Endothelial cell of hepatic sinusoid (primary cell): Measurements from ENCODE around the gene LALBA.
"Not testable (repeated sequence)": the region's sequence is repeated elsewhere in the genome, so short reads cannot be mapped to it uniquely, and the experiment has no call there.

Experiments used
- in situ Hi-C: cut with HindIII; loops from 2 replicates; pipeline ENCODE4 v1.10.0; 2017; ENCODE audit warnings: low sequenced_read_pairs

Gene LALBA

DNA sequence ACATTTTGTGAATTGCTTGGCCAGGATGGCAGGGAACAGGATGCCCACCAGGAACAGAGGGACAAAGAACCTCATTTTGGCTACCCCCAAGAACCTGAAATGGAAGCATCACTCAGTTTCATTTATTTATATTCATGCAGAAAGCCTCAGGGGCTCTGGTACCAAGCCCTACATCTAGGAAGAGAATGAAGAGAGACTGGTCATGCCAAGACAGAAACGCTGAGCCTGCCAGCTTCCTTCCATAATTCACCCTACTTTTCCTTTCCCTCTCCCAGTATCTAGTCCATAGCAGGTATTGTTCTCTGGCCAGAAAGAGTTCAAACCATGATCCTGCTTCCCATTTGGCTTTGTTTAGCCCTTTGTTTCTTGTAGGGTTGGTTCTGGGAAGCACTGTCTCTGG lies at the start of gene LALBA:
LALBA (minus strand) TSS at position 101 of the 400 bp plus-strand sequence; CDS start at position 75, 26 bp downstream.
- in situ Hi-C loops = no loop called here

DNA sequence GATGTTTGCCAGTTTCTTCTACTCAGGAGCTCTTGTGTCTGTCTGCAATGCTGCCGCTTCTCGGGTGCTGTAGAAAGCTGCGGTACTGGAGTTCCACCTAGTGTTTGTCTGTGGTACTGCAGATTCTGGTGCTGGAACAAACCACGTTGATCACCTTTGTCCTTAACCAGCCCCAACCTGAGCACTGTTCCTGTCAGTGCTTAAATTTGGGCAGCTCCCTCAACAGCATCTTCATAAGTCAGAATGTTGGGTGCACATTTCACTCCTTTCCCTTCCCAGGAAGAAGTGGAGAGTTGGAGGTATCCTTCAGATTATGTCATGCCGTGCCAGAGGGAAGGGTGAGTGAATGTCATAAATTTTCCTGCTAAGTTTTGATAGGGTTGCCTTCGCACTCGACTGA lies 48.7 kb upstream of the LALBA start:
- in situ Hi-C loops = no loop called here

DNA sequence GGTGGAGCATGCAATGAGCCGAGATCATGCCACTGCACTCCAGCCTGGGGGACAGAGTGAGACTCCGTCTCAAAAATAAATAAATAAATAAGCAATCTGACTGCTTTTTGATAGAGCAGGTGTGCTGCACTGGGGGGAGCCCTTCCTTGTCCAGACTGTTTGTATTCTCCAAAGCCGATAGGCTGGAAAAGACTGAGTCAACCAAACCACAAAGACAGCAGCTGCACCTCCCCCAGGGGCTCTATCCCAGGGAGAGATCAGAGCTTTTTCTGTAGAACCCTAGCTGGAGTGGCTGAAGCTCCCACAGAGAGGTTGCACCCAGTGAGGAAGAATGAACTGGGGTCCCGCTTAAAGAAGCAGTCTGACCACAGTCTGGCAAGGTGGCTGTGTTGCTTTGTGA lies 45.8 kb upstream of the LALBA start:
- in situ Hi-C loops = no loop called here

DNA sequence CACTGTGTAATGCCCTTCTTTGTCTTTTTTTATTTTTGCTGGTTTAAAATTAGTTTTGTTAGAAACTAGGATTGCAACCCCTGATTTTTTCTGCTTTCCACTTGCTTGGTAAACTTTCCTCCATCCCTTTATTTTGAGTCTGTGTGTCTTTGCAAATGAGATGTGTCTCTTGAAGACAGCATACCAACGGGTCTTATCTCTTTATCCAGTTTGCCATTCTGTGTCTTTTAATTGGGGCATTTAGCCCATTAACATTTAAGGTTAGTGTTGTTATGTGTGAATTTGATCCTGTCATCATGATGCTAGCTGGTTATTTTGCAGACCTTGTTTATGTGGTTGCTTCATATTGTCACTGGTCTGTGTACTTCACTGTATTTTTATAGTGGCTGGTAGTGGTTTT lies 43.5 kb upstream of the LALBA start:
- in situ Hi-C loops = no loop called here

DNA sequence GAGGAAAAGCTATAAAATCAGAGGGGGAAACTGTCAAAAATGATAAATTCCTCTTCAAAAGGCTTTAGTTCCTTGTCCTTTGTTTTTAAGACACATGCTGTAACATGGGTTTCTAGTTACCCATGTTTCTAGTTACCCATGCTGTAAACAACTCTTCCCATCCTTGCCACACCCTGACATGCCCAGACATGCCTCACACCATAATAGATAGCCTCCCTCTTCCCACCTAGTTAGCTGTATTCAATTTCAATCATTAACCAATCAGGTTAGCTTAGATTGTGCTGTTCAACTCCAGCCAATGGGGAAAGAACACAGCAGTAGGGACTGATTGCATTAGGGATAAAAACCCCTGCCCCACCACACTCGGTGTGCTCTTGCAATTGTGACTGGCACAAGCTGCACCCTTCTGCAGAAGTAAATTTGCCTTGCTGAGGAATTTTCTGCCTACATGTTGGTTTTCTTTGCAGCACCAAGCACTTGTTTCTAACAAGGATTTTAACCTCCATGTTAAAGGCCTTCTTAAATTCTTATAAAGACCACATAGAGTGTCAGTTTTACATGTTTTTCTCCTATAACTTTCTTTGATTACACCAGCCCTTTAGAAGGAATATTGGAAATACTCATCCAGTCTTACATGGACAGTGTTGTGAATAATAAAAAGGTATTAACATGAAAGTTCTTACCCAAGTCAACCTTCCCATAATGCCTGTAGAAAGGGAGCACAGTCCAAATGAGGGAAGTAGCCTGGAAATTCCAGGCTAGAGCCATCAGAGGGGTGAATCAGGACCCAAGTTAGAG lies 32.5 kb upstream of the LALBA start:
- in situ Hi-C loops = no loop called here

DNA sequence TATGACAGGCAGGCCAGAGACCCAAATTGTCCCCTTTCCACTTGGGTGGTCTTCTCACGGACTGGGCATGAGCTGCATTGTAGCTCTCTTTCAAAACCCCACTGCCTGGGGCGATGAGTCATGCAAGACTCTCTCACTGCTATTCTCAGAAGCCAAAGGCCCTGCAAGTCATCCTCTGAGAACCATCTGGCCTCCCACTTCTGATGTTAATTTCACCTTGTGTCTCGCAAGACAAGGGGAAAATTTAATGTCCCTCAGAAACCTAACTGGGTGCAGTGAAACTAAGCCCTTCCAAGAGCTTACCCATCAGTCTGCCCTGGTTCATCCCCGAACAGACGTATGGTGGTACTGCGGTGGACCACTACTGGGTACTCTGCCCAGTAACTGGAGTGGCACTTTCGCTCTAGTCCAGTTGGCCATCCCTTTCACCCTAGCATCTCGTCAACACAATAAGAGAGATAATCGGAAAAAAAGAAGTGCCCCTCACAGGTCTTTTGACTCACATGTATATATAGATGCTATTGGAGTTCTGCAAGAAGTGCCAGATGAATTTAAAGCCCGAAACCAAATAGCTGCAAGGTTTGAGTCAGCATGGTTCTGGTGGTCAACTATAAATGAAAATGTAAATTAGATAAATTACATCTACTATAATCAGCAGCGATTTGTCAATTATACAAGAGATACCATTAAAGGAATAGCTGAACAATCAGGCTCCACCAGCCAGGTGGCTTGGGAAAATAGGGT lies 31.3 kb upstream of the LALBA start:
- in situ Hi-C loops = no loop called here

DNA sequence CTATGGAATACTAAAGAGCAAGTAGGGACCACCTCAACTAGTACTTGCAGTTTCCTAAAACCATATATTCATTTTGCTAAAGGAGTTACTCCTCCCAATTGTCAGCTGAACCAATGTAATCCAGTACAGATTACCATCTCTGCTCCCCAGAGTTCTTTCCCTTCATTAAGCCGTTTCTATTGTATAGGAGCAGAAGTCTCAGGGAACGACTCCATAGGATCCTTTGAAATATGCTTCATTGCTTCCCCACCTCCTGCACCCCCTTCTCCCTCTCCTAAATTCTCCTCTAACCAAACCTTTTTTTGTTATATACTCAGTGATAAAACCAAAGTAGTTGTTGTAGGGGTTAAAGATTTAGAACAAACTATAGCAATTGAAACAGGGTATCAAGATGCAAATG lies 30.7 kb upstream of the LALBA start:
- in situ Hi-C loops = no loop called here

DNA sequence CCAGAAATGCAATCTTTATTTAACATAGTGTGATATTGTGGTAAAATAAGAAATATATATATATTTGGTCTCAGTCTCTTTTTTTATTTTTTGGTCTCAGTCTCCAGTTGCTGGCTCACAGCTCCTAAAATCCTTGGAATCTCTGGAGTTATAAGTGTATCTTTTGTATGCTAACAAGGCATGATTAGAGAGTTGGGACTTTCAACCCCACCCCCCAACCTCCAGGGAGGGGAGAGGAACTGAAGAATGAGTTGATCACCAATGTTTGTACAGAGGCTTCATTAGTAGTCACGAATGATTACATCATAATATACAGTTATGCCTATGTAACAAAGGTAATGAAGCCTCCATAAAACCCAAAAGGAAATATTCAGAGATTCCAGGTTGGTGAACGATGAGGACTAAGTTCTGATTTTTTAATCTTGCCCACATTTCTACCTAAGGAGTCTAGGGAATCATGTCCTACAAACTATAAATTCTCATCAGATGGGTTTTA lies 22.8 kb upstream of the LALBA start:
- in situ Hi-C loops = no loop called here

DNA sequence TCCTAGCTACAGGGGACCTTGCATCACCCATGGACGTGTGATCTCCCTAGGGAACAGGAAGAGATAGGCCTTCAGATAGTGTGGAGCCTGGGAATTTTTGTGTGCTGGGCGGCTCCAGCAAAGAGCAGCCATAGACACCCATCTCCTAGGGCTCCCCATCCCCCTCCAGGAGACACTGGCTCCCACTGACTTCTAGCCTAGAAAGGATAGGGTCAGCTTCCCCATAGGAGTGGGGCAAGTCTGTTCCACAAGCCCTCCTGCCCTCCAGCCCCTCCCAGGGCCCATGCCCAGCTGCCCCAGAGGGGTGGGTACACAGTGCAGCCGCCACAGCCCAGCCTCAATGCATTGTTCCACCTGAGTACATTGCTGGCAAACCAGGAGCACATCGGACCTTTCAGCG lies 16.5 kb upstream of the LALBA start:
- in situ Hi-C loops = no loop called here

DNA sequence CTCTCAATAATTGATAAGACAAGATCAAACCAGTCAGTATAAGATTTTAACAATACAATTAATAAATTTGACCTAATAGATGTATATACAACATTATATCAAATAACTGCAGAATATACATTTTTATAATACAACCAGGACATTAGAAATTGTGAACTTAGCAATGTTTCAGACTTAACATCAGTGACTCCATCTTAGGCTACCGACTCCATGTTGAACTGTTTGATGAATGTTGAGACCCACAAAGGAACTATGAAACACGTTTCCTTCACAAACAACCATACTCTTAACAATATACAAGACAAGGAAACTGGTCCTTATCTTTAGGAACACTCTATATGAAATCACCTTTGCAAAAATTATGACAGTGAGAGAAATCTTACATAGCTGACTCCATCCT lies 13.9 kb upstream of the LALBA start:
- in situ Hi-C loops = no loop called here

DNA sequence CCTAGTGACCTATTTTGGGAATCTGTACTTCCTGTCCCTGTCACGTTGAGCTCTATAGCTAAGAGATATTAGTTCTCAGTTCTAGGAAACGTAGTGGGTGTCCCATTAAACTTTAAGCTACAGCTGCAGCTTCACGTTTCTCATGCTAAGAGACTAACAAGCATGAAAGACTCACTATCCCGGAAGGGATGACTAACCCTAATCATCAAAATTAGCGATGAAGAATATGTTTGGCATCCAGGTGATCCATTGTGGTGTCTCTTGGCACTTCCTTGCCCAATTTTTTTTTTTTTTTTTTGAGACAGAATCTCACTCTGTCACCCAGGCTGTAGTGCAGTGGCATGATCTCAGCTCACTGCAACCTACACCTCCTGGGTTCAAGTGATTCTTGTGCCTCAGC lies 11.0 kb upstream of the LALBA start:
- in situ Hi-C loops = no loop called here

DNA sequence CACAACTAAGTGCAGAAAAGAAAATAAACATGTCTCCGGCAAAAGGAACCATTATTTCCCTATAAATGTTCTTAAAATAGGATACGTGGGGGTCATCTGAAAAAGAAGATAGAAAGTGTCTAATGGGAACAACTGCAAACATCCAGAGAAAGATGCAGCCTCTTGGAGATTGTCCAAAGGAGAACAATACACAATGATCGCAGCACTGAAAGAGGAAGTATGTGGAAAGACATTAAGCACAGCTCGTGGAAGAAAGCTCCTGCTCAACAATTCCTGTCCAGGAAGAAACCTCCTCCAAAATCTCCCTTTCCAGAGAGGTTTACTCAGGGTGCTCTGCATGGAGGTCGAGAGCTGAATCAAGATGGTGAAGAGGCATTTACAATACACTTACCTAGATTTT lies 2.5 kb upstream of the LALBA start:
- in situ Hi-C loops = no loop called here

DNA sequence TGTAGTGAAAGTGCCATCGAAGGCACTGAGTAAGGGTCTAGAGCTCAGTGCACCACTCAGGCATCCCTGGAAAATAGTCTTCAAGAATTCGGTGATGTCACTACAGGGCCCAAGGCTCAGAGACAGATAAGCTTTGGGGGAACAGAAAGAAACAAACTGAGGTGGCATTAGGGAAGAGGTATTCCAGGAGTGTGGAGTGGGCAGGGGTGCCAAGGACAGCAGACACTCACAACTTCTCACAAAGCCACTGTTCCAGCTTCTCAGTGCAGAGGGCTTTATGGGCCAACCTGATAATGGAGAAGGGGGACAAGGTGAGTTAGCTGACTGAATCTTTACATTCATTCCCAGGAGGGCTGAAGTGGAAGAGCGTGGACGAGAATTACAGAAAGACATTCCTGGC lies 2.1 kb downstream of the LALBA start:
- in situ Hi-C loops = no loop called here

DNA sequence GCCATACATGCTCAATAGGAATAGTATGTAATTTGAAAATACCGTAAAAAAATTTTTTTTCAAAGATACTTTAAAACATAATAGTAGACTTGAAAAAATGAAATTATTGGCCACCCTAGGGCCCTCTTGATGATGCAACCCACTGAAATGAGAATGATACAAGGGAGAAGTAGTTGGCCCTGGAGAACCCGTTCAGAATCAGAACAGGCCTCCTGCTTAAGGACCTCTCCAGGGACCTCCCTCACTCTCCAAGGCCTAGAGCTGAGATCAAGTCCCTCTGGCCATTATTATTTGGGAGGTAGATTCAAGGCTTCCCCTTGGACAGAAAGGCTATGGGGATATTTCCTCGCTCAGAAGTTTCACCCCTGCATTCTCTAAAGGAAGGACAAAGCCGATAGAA lies 11.9 kb downstream of the LALBA start:
- in situ Hi-C loops = no loop called here

DNA sequence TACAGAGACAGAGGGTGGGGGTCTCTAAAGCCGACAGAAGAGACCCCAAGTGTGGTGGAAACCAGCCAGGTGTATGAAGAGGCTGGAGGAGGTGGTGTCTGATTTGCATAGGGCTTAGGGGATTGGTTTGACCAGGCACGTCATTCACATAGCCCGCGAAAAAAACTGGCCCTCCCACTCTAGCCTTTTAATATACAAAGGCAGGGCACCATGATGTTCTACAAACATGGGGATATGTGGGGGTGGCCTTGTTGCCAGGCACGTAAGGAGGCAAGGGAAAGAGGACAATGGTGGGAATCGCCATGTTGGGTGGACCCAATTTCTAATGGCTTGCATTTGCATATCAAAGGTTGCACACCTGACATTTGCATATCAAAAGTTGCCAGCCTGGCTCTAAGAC lies 13.2 kb downstream of the LALBA start:
- in situ Hi-C loops = no loop called here

DNA sequence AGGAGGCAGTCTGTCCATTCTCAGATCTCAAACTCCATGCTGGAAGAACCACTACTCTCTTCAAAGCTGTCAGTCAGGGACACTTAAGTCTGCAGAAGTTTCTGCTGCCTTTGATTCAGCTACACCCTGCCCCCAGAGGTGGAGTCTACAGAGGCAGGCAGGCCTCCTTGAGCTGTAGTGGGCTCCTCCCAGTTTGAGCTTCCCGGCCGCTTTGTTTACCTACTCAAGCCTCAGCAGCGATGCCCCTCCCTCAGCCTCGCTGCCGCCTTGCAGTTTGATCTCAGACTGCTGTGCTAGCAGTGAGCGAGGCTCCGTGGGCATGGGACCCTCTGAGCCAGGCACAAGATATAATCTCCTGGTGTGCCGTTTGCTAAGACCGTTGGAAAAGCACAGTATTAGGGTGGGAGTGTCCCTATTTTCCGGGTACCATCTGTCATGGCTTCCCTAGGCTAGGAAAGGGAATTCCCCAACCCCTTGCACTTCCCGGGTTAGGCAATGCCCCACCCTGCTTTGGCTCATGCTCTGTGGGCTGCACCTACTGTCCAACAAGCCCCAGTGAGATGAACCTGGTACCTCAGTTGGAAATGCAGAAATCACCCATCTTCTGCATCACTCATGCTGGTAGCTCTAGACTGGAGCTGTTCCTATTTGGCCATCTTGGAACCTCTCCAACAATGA lies 16.0 kb downstream of the LALBA start:
- in situ Hi-C loops = not testable (repeated sequence)

DNA sequence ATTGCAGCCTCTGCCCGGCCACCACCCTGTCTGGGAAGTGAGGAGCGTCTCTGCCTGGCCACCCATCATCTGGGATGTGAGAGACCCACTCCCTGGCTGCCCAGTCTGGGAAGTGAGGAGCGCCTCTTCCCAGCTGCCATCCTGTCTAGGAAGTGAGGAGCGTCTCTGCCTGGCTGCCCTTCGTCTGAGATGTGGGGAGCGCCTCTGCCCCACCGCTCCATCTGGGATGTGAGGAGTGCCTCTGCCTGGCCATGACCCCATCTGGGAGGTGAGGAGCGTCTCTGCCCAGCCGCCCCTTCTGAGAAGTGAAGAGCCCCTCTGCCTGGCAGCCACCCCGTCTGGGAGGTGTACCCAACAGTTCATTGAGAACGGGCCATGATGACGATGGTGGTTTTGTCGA lies 18.2 kb downstream of the LALBA start:
- in situ Hi-C loops = not testable (repeated sequence)

DNA sequence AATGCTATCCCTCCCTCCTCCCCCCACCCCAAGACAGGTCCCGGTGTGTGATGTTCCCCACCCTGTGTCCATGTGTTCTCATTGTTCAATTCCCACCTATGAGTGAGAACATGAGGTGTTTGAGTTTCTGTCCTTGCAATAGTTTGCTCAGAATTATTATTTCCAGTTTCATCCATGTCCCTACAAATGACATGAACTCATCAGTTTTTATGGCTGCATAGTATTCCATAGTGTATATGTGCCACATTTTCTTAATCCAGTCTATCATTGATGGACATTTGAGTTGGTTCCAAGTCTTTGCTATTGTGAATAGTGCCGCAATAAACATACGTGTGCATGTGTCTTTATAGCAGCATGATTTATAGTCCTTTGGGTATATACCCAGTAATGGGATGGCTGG lies 22.8 kb downstream of the LALBA start:
- in situ Hi-C loops = not testable (repeated sequence)

DNA sequence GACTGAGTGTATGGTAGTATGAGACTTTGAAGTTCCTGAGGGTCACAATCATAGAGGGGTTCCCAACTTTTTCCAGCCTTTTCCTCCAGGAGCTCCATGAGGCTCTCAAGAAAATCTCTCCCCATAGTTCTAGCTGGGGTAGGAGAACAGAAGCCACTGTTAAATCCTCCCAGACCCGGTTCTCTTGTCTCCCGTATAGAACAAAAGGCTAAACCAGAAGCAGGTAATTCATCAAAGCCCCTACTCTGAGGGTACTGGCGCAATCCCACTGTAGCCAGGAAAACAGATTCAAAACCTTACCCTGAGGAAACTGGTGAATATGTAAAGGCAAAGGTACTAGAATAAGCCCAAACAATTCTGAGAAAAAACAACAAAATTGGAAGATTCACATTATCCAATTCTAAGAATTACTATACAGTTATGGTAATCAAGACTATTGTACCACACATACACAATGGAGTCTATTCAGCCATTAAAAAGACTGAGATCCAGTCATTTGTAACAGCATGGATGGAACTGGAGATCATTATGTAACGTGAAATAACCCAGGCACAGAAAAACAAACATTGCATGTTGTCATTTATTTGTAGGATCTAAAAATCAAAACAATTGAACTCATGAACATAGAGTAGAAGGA lies 23.9 kb downstream of the LALBA start:
- in situ Hi-C loops = no loop called here

DNA sequence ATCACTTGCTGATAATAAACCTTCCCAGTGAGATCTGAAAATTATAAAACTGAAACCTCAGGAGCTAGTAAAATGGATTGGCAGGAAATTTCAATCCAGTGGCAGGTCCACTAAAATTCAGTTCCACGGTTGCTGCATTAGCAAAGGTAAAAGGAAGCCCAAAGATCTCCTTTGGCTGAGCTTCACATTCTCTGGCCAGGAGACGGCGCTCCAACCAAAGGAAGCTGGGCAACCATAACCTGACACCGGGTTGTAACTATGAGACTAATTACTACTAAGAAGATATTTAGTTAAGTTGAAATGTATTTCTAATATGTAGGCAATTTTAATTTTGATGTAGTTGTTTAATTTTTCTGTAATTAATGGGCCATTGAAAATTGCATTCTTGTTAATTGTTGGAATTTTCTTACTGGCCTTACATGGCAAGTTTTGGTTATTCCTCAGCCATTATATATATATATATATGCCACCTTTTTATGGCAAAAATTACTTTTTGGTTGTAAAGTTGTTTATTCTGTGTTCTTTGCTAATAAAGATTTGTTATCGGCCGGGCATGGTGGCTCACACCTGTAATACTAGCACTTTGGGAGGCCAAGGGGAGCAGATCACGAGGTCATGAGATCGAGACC lies 27.4 kb downstream of the LALBA start:
- in situ Hi-C loops = no loop called here

DNA sequence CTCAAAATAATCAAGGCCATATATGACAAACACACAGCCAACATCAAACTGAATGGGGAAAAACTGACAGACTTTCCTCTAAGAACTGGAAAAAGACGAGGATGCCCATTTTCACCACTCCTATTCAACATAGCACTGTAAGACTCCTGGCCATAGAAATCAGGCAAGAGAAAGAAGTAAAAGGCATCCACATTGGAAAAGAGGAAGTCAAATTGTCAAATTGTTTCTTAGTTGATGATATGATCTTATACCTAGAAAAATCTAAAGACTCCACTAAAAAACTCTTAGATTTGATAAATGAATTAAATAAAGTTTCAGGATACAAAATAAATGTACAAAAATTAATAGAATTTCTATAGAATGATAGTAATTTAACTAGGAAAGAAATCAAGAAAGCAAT lies 33.2 kb downstream of the LALBA start:
- in situ Hi-C loops = no loop called here
